WTC11 (cell line): ENCODE measurements around the gene ACMSD. TPM values are rescaled to one million over a fixed set of nuclear protein-coding genes. Genes with fewer than 3 reads are reported as not detected.
"Not testable (repeated sequence)": the region's sequence is repeated elsewhere in the genome, so short reads cannot be mapped to it uniquely, and the experiment has no call there.

Experiments
- ATAC-seq: fragments of 200-7000 bp; cut with Tn5 transposase; 2 replicates; pipeline ENCODE4 v1.10.0; 2021; ENCODE audit warnings: mild to moderate bottlenecking, moderate library complexity
- CTCF ChIA-PET: fragments of 300-600 bp; sonication (Branson Sonifier 250); formaldehyde crosslinking; loops from one replicate; lab custom pipeline; 2021; ENCODE audit warnings: antibody characterized with exemption; lab: Charles Lee
- POLR2A ChIA-PET: fragments of 350-600 bp; sonication (Branson Sonifier 250); formaldehyde crosslinking; loops from one replicate; lab custom pipeline; 2021; ENCODE audit warnings: antibody characterized with exemption; lab: Charles Lee
- DNase-seq: peaks from one replicate; pipeline ENCODE4 v3.0.0; 2021; ENCODE audit warnings: low spot score
- H3K27ac Mint-ChIP-seq: 2 replicates; pipeline ENCODE4 v1.8.0; 2021; ENCODE audit warnings: mixed read lengths
- H3K27me3 Mint-ChIP-seq: 2 replicates; pipeline ENCODE4 v1.8.0; 2021; ENCODE audit warnings: low read depth, mild to moderate bottlenecking, moderate library complexity, mixed read lengths
- H3K36me3 Mint-ChIP-seq: 2 replicates; pipeline ENCODE4 v1.8.0; 2021; ENCODE audit warnings: mixed read lengths
- H3K4me1 Mint-ChIP-seq: 2 replicates; pipeline ENCODE4 v1.8.0; 2022; ENCODE audit warnings: mixed read lengths
- H3K4me3 Mint-ChIP-seq: 2 replicates; pipeline ENCODE4 v1.8.0; 2021; ENCODE audit warnings: mild to moderate bottlenecking, moderate library complexity, mixed read lengths
- H3K9me3 Mint-ChIP-seq: 2 replicates; pipeline ENCODE4 v1.8.0; 2021; ENCODE audit warnings: mixed read lengths
- CREM ChIP-seq: sonication (generic); formaldehyde crosslinking; IDR thresholded peaks from 2 replicates; pipeline ENCODE4 v1.8.1; 2022; ENCODE audit warnings: mild to moderate bottlenecking, missing genetic modification reagents, moderate library complexity
- ELF4 ChIP-seq: sonication (generic); formaldehyde crosslinking; IDR thresholded peaks from 2 replicates; pipeline ENCODE4 v1.8.1; 2022; ENCODE audit warnings: low read depth, mild to moderate bottlenecking, moderate library complexity, missing genetic modification reagents
- ESRRA ChIP-seq: sonication (generic); formaldehyde crosslinking; IDR thresholded peaks from 2 replicates; pipeline ENCODE4 v1.8.1; 2022; ENCODE audit warnings: mild to moderate bottlenecking, missing genetic modification reagents, borderline replicate concordance
- FOXJ3 ChIP-seq: sonication (generic); formaldehyde crosslinking; IDR thresholded peaks from 2 replicates; pipeline ENCODE4 v1.9.0; 2021; ENCODE audit warnings: missing genetic modification reagents, mild to moderate bottlenecking, borderline replicate concordance
- MXD4 ChIP-seq: fragments of 250-450 bp; sonication (Bioruptor Pico); IDR thresholded peaks from 2 replicates; pipeline ENCODE4 v1.8.0; 2021; ENCODE audit warnings: mild to moderate bottlenecking, moderate library complexity, borderline replicate concordance
- NFE2L1 ChIP-seq: sonication (generic); formaldehyde crosslinking; IDR thresholded peaks from 2 replicates; pipeline ENCODE4 v1.8.1; 2023; ENCODE audit warnings: missing genetic modification reagents
- NFYB ChIP-seq: sonication (generic); formaldehyde crosslinking; conservative IDR thresholded peaks from 2 replicates; pipeline ENCODE4 v1.8.0; 2022; ENCODE audit warnings: low read depth, missing genetic modification reagents
- NR2C2 ChIP-seq: sonication (generic); formaldehyde crosslinking; IDR thresholded peaks from 2 replicates; pipeline ENCODE4 v1.8.0; 2022; ENCODE audit warnings: mild to moderate bottlenecking, missing genetic modification reagents
- OVOL2 ChIP-seq: fragments of 250-450 bp; sonication (Bioruptor Pico); IDR thresholded peaks from 2 replicates; pipeline ENCODE4 v1.9.0; 2021; ENCODE audit warnings: mild to moderate bottlenecking, borderline replicate concordance
- PRRX2 ChIP-seq: fragments of 250-450 bp; sonication (Bioruptor Pico); IDR thresholded peaks from 2 replicates; pipeline ENCODE4 v1.8.0; 2021; ENCODE audit warnings: mild to moderate bottlenecking
- SP1 ChIP-seq: sonication (generic); formaldehyde crosslinking; conservative IDR thresholded peaks from 2 replicates; pipeline ENCODE4 v1.8.1; 2022; ENCODE audit warnings: missing genetic modification reagents
- ZNF121 ChIP-seq: sonication (generic); formaldehyde crosslinking; IDR thresholded peaks from 2 replicates; pipeline ENCODE4 v1.8.0; 2023; ENCODE audit warnings: missing genetic modification reagents
- ZNF138 ChIP-seq: sonication (generic); formaldehyde crosslinking; conservative IDR thresholded peaks from 2 replicates; pipeline ENCODE4 v1.8.1; 2022; ENCODE audit warnings: mild to moderate bottlenecking, moderate library complexity, missing genetic modification reagents
- ZNF232 ChIP-seq: sonication (generic); formaldehyde crosslinking; IDR thresholded peaks from 2 replicates; pipeline ENCODE4 v1.8.0; 2022; ENCODE audit warnings: mild to moderate bottlenecking, missing genetic modification reagents
- ZNF317 ChIP-seq: sonication (generic); formaldehyde crosslinking; IDR thresholded peaks from 2 replicates; pipeline ENCODE4 v1.8.1; 2023; ENCODE audit warnings: low read depth, mild to moderate bottlenecking, moderate library complexity, missing genetic modification reagents, borderline replicate concordance
- total RNA-seq: library from RNA; stranded (reverse); gene quantifications from 3 replicates; pipeline ENCODE4 v1.2.3, GENCODE V29; 2021
- TF ChIP-seq, protein P1 (sequence below): sonication (generic); formaldehyde crosslinking; IDR thresholded peaks from 2 replicates; pipeline ENCODE4 v1.8.1; 2023; ENCODE audit warnings: mild to moderate bottlenecking, missing genetic modification reagents, borderline replicate concordance
- TF ChIP-seq, protein P2 (sequence below): sonication (generic); formaldehyde crosslinking; IDR thresholded peaks from 2 replicates; pipeline ENCODE4 v1.8.0; 2022; ENCODE audit warnings: mild to moderate bottlenecking, missing genetic modification reagents
- TF ChIP-seq, protein P3 (sequence below): sonication (generic); formaldehyde crosslinking; IDR thresholded peaks from 2 replicates; pipeline ENCODE4 v1.8.0; 2022; ENCODE audit warnings: mild to moderate bottlenecking, missing genetic modification reagents
- TF ChIP-seq, protein P4 (sequence below): fragments of 250-450 bp; sonication (Bioruptor Pico); IDR thresholded peaks from 2 replicates; pipeline ENCODE4 v1.9.0; 2021; ENCODE audit warnings: mild to moderate bottlenecking, borderline replicate concordance

Gene ACMSD
- total RNA-seq, 1 experiment from 2014 or later, result not detected

DNA sequence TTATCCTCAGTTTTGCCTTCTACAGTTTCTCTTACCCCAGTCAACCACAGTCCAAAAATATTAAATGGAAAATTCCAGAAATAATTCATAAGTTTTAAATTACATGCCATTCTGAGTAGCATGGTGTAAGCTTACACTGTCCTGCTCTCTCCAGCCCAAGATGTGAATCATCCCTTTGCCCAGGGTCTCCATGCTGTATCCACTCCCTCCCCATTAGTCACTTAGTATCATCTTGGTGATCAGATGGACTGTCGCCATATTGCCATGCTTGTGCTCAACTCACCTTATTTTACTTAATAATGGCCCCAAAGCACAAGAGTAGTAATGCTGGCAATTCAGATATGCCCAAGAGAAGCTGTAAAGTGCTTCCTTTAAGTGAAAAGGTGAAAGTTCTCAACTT, 61.7 kb downstream of the ACMSD start:
- H3K4me1 Mint-ChIP-seq, result no peaks in the 10 kb centered on the region
- no peaks in the 10 kb centered on the region for H3K36me3 Mint-ChIP-seq
- H3K4me3 Mint-ChIP-seq, result no peak overlapping the region
- ChIA-PET POLR2A (no interaction called here), CTCF (no interaction called here)
- no peak overlapping the region for H3K27ac Mint-ChIP-seq
- no peaks in the 10 kb centered on the region for H3K27me3 Mint-ChIP-seq
- no peak for TF ChIP-seq FOXJ3 (CRISPR knock-in tag)
- TF ChIP-seq, protein P1, sequence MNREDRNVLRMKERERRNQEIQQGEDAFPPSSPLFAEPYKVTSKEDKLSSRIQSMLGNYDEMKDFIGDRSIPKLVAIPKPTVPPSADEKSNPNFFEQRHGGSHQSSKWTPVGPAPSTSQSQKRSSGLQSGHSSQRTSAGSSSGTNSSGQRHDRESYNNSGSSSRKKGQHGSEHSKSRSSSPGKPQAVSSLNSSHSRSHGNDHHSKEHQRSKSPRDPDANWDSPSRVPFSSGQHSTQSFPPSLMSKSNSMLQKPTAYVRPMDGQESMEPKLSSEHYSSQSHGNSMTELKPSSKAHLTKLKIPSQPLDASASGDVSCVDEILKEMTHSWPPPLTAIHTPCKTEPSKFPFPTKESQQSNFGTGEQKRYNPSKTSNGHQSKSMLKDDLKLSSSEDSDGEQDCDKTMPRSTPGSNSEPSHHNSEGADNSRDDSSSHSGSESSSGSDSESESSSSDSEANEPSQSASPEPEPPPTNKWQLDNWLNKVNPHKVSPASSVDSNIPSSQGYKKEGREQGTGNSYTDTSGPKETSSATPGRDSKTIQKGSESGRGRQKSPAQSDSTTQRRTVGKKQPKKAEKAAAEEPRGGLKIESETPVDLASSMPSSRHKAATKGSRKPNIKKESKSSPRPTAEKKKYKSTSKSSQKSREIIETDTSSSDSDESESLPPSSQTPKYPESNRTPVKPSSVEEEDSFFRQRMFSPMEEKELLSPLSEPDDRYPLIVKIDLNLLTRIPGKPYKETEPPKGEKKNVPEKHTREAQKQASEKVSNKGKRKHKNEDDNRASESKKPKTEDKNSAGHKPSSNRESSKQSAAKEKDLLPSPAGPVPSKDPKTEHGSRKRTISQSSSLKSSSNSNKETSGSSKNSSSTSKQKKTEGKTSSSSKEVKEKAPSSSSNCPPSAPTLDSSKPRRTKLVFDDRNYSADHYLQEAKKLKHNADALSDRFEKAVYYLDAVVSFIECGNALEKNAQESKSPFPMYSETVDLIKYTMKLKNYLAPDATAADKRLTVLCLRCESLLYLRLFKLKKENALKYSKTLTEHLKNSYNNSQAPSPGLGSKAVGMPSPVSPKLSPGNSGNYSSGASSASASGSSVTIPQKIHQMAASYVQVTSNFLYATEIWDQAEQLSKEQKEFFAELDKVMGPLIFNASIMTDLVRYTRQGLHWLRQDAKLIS (CRISPR knock-in tag), result no peak
- TF ChIP-seq, protein P2, sequence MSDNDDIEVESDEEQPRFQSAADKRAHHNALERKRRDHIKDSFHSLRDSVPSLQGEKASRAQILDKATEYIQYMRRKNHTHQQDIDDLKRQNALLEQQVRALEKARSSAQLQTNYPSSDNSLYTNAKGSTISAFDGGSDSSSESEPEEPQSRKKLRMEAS (CRISPR knock-in tag), result no peak
- TF ChIP-seq ZNF138 (CRISPR knock-in tag), result no peak
- TF ChIP-seq NFYB (CRISPR knock-in tag), result no peak
- TF ChIP-seq MXD4, result no peak
- TF ChIP-seq ELF4 (CRISPR knock-in tag), result no peak
- no peak for TF ChIP-seq SP1 (CRISPR knock-in tag)
- TF ChIP-seq OVOL2 (CRISPR knock-in tag), result no peak
- TF ChIP-seq NR2C2 (CRISPR knock-in tag), result no peak
- DNase-seq, result no peak
- ATAC-seq, result no peak
- no peaks in the 10 kb centered on the region for H3K9me3 Mint-ChIP-seq

DNA sequence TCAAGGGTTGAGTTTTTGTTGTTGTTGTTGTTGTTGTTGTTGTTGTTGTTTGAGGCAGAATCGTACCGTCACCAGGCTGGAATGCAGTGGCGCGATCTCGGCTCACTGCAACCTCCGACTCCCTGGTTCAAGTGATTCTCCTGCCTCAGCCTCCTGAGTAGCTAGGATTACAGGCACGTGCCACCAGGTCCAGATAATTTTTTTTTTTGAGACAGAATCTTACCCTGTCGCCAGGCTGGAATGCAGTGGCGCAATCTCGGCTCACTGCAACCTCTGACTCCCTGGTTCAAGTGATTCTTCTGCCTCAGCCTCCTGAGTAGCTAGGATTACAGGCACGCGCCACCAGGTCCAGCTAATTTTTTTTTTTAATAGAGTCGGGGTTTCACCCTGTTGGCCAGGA, 65.3 kb downstream of the ACMSD start:
- POLR2A ChIA-PET, H3K27me3 Mint-ChIP-seq, H3K9me3 Mint-ChIP-seq, H3K4me3 Mint-ChIP-seq, H3K27ac Mint-ChIP-seq, H3K4me1 Mint-ChIP-seq, ATAC-seq, H3K36me3 Mint-ChIP-seq, DNase-seq: not testable (repeated sequence)
- CTCF ChIA-PET, result interaction anchor here (0.6 kb wide), 1 partner anchor 10 kb away, joined by 4 read pairs; no protein-coding TSS in a partner anchor

DNA sequence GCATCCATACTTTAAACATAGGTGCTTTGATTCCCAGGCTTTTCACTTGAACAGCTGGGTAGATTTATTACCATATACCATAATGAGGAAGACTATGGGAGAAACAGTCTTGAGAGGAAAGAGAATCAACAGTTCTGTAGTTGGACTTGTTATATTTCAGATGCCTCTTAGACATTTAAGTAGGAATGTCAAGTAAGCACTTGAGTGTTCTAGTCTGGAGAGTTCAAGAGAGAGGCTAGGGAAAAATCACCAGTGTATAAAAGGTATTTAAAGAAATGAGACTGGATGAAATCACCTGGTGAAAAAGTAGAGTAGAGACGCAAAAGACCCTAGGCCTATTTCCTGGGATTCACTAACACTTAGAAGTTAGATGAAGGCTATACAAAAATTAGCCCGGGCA, 66.8 kb downstream of the ACMSD start:
- no peak for TF ChIP-seq PRRX2 (CRISPR knock-in tag)
- Mint-ChIP-seq H3K36me3 (peaks cover 4% of the 10 kb centered on the region; the same call in 1 of the 2 replicates), H3K9me3 (peaks cover 10% of the 10 kb centered on the region), H3K27me3 (no peaks in the 10 kb centered on the region), H3K4me1 (no peaks in the 10 kb centered on the region), H3K27ac (no peak overlapping the region), H3K4me3 (no peak overlapping the region)
- DNase-seq (no peak), ATAC-seq (no peak)
- CTCF ChIA-PET, result no interaction called here
- POLR2A ChIA-PET, result no interaction called here

DNA sequence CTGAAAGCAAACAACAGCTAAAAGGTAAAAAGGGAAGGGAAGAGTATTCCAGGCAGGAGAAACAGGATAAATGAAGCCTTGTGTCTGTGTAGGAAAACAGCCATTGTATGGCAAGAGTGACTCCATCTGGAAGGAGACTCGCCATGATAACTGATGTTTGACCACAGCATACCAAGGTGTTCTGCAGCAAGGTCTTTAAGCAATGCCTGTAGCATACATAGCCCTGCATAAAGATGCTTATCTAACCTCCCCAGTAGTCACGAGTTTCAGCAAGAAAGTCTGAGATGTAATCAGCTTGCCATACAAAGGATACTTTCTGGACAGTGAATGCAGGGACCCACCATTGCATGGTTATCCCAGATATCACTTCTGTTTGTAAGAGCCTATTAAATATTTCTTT, 68.3 kb downstream of the ACMSD start:
- ChIA-PET CTCF (no interaction called here), POLR2A (no interaction called here)
- ATAC-seq (no peak), DNase-seq (no peak)
- H3K27me3 Mint-ChIP-seq, result no peaks in the 10 kb centered on the region
- H3K4me1 Mint-ChIP-seq, result no peaks in the 10 kb centered on the region
- H3K27ac Mint-ChIP-seq, result no peak overlapping the region
- peaks cover 4% of the 10 kb centered on the region; the same call in 1 of the 2 replicates for H3K36me3 Mint-ChIP-seq
- peaks cover 10% of the 10 kb centered on the region for H3K9me3 Mint-ChIP-seq
- H3K4me3 Mint-ChIP-seq, result no peak overlapping the region
- TF ChIP-seq, protein P3, sequence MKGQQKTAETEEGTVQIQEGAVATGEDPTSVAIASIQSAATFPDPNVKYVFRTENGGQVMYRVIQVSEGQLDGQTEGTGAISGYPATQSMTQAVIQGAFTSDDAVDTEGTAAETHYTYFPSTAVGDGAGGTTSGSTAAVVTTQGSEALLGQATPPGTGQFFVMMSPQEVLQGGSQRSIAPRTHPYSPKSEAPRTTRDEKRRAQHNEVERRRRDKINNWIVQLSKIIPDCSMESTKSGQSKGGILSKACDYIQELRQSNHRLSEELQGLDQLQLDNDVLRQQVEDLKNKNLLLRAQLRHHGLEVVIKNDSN (CRISPR knock-in tag), result no peak
- no peak for TF ChIP-seq NFYB (CRISPR knock-in tag)
- no peak for TF ChIP-seq ZNF232
- no peak for TF ChIP-seq NFE2L1 (CRISPR knock-in tag)
- TF ChIP-seq ZNF121, result no peak
- TF ChIP-seq, protein P4, sequence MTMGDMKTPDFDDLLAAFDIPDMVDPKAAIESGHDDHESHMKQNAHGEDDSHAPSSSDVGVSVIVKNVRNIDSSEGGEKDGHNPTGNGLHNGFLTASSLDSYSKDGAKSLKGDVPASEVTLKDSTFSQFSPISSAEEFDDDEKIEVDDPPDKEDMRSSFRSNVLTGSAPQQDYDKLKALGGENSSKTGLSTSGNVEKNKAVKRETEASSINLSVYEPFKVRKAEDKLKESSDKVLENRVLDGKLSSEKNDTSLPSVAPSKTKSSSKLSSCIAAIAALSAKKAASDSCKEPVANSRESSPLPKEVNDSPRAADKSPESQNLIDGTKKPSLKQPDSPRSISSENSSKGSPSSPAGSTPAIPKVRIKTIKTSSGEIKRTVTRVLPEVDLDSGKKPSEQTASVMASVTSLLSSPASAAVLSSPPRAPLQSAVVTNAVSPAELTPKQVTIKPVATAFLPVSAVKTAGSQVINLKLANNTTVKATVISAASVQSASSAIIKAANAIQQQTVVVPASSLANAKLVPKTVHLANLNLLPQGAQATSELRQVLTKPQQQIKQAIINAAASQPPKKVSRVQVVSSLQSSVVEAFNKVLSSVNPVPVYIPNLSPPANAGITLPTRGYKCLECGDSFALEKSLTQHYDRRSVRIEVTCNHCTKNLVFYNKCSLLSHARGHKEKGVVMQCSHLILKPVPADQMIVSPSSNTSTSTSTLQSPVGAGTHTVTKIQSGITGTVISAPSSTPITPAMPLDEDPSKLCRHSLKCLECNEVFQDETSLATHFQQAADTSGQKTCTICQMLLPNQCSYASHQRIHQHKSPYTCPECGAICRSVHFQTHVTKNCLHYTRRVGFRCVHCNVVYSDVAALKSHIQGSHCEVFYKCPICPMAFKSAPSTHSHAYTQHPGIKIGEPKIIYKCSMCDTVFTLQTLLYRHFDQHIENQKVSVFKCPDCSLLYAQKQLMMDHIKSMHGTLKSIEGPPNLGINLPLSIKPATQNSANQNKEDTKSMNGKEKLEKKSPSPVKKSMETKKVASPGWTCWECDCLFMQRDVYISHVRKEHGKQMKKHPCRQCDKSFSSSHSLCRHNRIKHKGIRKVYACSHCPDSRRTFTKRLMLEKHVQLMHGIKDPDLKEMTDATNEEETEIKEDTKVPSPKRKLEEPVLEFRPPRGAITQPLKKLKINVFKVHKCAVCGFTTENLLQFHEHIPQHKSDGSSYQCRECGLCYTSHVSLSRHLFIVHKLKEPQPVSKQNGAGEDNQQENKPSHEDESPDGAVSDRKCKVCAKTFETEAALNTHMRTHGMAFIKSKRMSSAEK (CRISPR knock-in tag), result no peak
- TF ChIP-seq ZNF317 (CRISPR knock-in tag), result no peak
- no peak for TF ChIP-seq ESRRA (CRISPR knock-in tag)
- TF ChIP-seq CREM (CRISPR knock-in tag), result no peak
